Fibroblast of lung (primary cell): ENCODE data around the gene HOXB7. TPM values are rescaled to one million over a fixed set of nuclear protein-coding genes. Genes with fewer than 3 reads are reported as not detected.

Source experiments
- DNase-seq, 2 donors: peaks; one replicate each; pipeline versions ENCODE4 v3.0.0 to v3.0.0-alpha.2; 2010; ENCODE audit warnings: low read depth in 2 of 2
- H2AFZ ChIP-seq: 2 replicates; pipeline ENCODE4 v1.5.1; 2012; ENCODE audit warnings: low read length, control low read depth, inconsistent platforms
- H3K27ac ChIP-seq: 2 replicates; pipeline ENCODE4 v1.5.1; 2011; ENCODE audit warnings: low read length, control low read depth; ENCODE audit not compliant: insufficient read depth
- H3K27me3 ChIP-seq: 2 replicates; pipeline ENCODE4 v1.5.1; 2011; ENCODE audit warnings: mild to moderate bottlenecking, low read length; ENCODE audit not compliant: control insufficient read depth, insufficient read depth
- H3K36me3 ChIP-seq: 2 replicates; pipeline ENCODE4 v1.5.1; 2011; ENCODE audit warnings: low read length; ENCODE audit not compliant: control insufficient read depth, insufficient read depth
- H3K4me1 ChIP-seq: 2 replicates; pipeline ENCODE4 v1.5.1; 2011; ENCODE audit warnings: low read length; ENCODE audit not compliant: control insufficient read depth, insufficient read depth; ENCODE audit errors: extremely low read depth
- H3K4me2 ChIP-seq: 2 replicates; pipeline ENCODE4 v1.5.1; 2011; ENCODE audit warnings: low read length, control low read depth; ENCODE audit not compliant: insufficient read depth; ENCODE audit errors: extremely low read depth
- H3K4me3 ChIP-seq, 4 experiments: fragments of 200-600 bp in 1 of 4; sonication (generic) in 1 of 4; replicated peaks in 1 of 4; 2 replicates each; pipeline ENCODE4 v1.5.1; 2011 to 2016; ENCODE audit warnings: low read length in 4 of 4, low read depth in 3 of 4, mild to moderate bottlenecking in 3 of 4, control low read depth in 2 of 4, inconsistent platforms in 1 of 4, mixed read lengths in 1 of 4; ENCODE audit not compliant: insufficient read depth in 1 of 4; ENCODE audit errors: control extremely low read depth in 1 of 4
- H3K79me2 ChIP-seq: 2 replicates; pipeline ENCODE4 v1.5.1; 2012; ENCODE audit warnings: mild to moderate bottlenecking, low read length, inconsistent platforms; ENCODE audit not compliant: control insufficient read depth, insufficient read depth
- H3K9ac ChIP-seq: 2 replicates; pipeline ENCODE4 v1.5.1; 2011; ENCODE audit warnings: mild to moderate bottlenecking, low read length, control low read depth; ENCODE audit not compliant: insufficient read depth
- H3K9me3 ChIP-seq: 2 replicates; pipeline ENCODE4 v1.5.1; 2012; ENCODE audit warnings: low read depth, low read length; ENCODE audit not compliant: control insufficient read depth, insufficient read depth
- H4K20me1 ChIP-seq: 2 replicates; pipeline ENCODE4 v1.5.1; 2011; ENCODE audit warnings: low read length; ENCODE audit not compliant: control insufficient read depth, insufficient read depth; ENCODE audit errors: extremely low read depth
- CTCF ChIP-seq, 2 donors: IDR thresholded peaks in 1 of 2; conservative IDR thresholded peaks in 1 of 2; 1 replicate in 1 of 2; 2 replicates in 1 of 2; pipeline ENCODE4 v1.5.1; 2011 to 2012; ENCODE audit warnings: low read length in 2 of 2, control low read depth in 1 of 2, inconsistent platforms in 1 of 2, low read depth in 1 of 2, mild to moderate bottlenecking in 1 of 2
- EZH2 ChIP-seq: IDR thresholded peaks from 2 replicates; pipeline ENCODE4 v1.5.1; 2012; ENCODE audit warnings: low read length, control low read depth, mild to moderate bottlenecking; ENCODE audit errors: missing control alignments
- polyA plus RNA-seq, 2 donors: library from polyadenylated mRNA; depleted of rRNA in 1 of 2; stranded (reverse) in 1 of 2; unstranded in 1 of 2; fragments of >200 nt; gene quantifications; 2 replicates each; pipeline ENCODE4 v1.2.1, GENCODE V29; 2011 to 2012; ENCODE audit warnings: missing spikeins in 1 of 2
- total RNA-seq: library from RNA; depleted of rRNA; stranded (reverse); fragments of >200 nt; gene quantifications from 2 replicates; pipeline ENCODE4 v1.2.1, GENCODE V29; 2014

HOXB7 gene
- total and polyA plus RNA-seq, 2 donors (not counting 1 experiment from before 2014, with no cell fraction given) = 7.4 to 12.7 TPM

DNA sequence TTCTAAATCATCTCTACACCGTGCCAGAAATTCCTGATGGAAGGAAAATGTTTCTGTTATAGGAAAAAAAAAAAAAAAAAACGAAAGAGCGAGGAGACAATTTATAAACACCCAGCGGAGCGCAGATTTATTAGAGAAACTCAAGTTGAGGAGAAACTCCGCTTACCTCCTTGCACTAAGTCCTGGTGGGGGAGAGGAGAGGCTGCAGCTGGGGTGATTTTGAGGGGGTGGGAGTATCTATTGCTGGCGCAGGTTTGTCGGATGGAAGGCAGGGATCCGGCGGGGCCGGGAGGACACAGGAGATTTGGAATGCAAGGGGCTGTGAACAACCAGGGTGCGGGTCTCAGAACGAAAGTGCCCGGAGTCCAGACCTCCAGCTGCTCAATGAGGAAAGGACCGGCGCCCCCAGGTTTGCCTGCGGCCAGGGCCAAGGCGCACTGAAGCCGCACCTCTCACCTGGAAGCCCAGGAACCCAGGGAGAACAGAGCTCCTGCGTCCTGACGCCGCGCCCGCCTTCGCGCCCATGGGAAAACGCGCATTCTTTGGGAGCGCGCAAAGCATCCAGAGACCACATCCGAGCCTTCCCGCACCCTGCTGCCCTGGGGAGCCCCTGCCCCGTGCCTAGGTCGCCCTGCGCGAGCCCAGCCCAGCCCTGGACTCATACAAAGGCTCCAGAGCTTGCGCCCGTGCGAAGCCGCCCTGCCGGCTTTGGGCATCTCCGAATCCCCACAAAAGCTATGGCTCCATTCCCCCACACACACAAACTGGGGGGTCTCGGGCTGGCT is 6.8 kb upstream of the HOXB7 start:
- TF ChIP-seq CTCF (conservative IDR thresholded peaks at IDR 0.05 in 1 of 2, IDR thresholded peaks at IDR 0.05 in 1 of 2; ENCODE audit: low read depth in 1 of 2, low read length in 2 of 2) = no peak
- peak; percentile 96 for TF ChIP-seq EZH2
- Histone ChIP-seq H3K27ac (no peak overlapping the region), H4K20me1 (no peaks in the 10 kb centered on the region), H3K27me3 (peaks cover 83% of the 10 kb centered on the region), H3K79me2 (peaks cover 2% of the 10 kb centered on the region), H3K4me3 (peak overlapping the region in 3 of 4 experiments; percentile 1 to 30 (median 24)), H3K9me3 (no peaks in the 10 kb centered on the region), H3K4me2 (peak overlapping the region; percentile 58), H2AFZ (no peak overlapping the region), H3K4me1 (no peaks in the 10 kb centered on the region), H3K9ac (no peak overlapping the region), H3K36me3 (no peaks in the 10 kb centered on the region)
- DNase-seq = no peak

- Histone ChIP-seq H3K4me3 (peak overlapping the region in 2 of 4 experiments; percentile 24 to 30), H3K9me3 (no peaks in the 10 kb centered on the region), H3K27ac (no peak overlapping the region), H3K4me1 (no peaks in the 10 kb centered on the region), H3K27me3 (peaks cover 76% of the 10 kb centered on the region), H3K4me2 (peak overlapping the region; percentile 58), H3K36me3 (no peaks in the 10 kb centered on the region), H3K9ac (no peak overlapping the region), H4K20me1 (no peaks in the 10 kb centered on the region), H2AFZ (no peak overlapping the region), H3K79me2 (peaks cover 6% of the 10 kb centered on the region)
- TF ChIP-seq EZH2 = no peak
- TF ChIP-seq CTCF (conservative IDR thresholded peaks at IDR 0.05 in 1 of 2, IDR thresholded peaks at IDR 0.05 in 1 of 2; ENCODE audit: low read depth in 1 of 2, low read length in 2 of 2) = no peak
- DNase-seq = no peak
Observed at GRCh38 chr17:48616717-48617470, 6.1 kb upstream of the HOXB7 start.

DNA sequence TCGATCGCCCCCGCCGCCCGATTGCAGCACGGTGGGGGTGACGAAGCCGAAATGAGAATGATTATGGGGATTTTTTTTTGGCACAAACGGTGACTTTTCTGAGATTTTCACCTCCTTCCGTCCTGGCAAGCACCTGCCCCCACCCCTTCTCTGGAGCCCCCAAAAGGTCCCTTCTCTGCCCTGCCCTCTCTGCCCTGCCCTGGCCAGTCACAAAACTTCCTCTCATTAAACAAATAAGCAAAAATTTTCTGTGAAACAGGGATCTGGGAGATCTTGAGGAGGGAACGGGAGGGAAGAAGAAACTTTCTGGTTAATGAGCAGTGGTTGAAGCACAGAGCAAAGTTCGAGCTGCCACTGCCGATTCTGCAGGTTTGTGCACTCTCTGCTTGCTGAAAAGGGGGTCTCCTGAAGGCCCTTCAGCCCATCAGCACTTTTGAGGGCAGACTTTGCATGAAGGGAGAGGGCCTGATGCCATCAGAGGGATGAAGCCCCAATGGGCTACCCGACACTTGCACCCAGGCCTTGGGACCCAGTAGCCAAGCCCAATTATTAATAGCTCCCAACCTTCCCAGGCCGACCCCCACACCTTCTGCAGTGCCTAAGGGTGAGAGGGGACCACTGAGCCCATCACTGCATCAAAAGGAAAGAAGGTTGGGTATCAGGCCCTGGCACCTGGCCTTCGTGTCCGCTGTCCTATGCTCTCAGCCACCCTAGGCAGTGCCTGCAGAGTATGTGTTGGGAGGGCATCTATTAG is 5.3 kb upstream of the HOXB7 start:
- Histone ChIP-seq H3K79me2 (peaks cover 9% of the 10 kb centered on the region), H3K4me1 (peaks cover 4% of the 10 kb centered on the region), H3K36me3 (no peaks in the 10 kb centered on the region), H3K4me2 (no peak overlapping the region), H3K9ac (no peak overlapping the region), H3K27me3 (peaks cover 68% of the 10 kb centered on the region), H2AFZ (no peak overlapping the region), H4K20me1 (no peaks in the 10 kb centered on the region), H3K4me3 (no peak overlapping the region), H3K27ac (no peak overlapping the region), H3K9me3 (no peaks in the 10 kb centered on the region)
- TF ChIP-seq CTCF (conservative IDR thresholded peaks at IDR 0.05 in 1 of 2, IDR thresholded peaks at IDR 0.05 in 1 of 2; ENCODE audit: low read depth in 1 of 2, low read length in 2 of 2) (no peak), EZH2 (peak; percentile 19)
- DNase-seq = no peak
